ENCODE data around the gene CRYBA2.

GRCh38 chr2:218998414-218999002 is 5.3 kb upstream of the CRYBA2 start:
- TF ChIP-seq DDX20 (tag; IDR thresholded peaks at IDR 0.05; ENCODE audit: low read depth): no peak
- TF ChIP-seq ZBED1 (IDR thresholded peaks at IDR 0.05): no peak
- TF ChIP-seq KLF16 (IDR thresholded peaks at IDR 0.05): no peak
- TF ChIP-seq RNF2 (IDR thresholded peaks at IDR 0.05): no peak
- no peak for TF ChIP-seq CTCF (IDR thresholded peaks at IDR 0.05 in 2 of 3, conservative IDR thresholded peaks at IDR 0.05 in 1 of 3; ENCODE audit: insufficient read depth in 2 of 3, low read depth in 1 of 3, low read length in 3 of 3)

All from K562 (cell line).